Caco-2 (cell line): Measurements from ENCODE around the gene CDH10. TPM values are rescaled to one million over a fixed set of nuclear protein-coding genes. Genes with fewer than 3 reads are reported as not detected.

Experiments
- BruUV-seq: library from RNA; stranded (reverse); fragments of 400-500 nt; replicated peaks from 2 replicates; lab custom pipeline; 2021; lab: Mats Ljungman, UMichigan
- CTCF ChIA-PET: fragments of 300-600 bp; sonication (Branson Sonifier 250); formaldehyde crosslinking; loops from one replicate; lab custom pipeline; 2022; ENCODE audit warnings: antibody characterized with exemption; lab: Charles Lee
- POLR2A ChIA-PET: fragments of 300-600 bp; sonication (Branson Sonifier 250); formaldehyde crosslinking; loops from one replicate; lab custom pipeline; 2022; ENCODE audit warnings: antibody characterized with exemption; lab: Charles Lee
- DNase-seq, 2 experiments: peaks; one replicate each; pipeline versions ENCODE4 v3.0.0 to v3.0.0-alpha.2; 2020 to 2022
- H3K27me3 ChIP-seq: replicated peaks from 2 replicates; pipeline ENCODE4 v1.6.0; 2011; ENCODE audit warnings: low read length; ENCODE audit not compliant: control insufficient read depth, insufficient read depth
- H3K36me3 ChIP-seq: 2 replicates; pipeline ENCODE4 v1.5.1; 2011; ENCODE audit warnings: low read length; ENCODE audit not compliant: control insufficient read depth, insufficient read depth
- H3K4me1 ChIP-seq: fragments of 250-450 bp; sonication (Bioruptor Pico); 2 replicates; pipeline ENCODE4 v1.5.1; 2020; ENCODE audit warnings: mild to moderate bottlenecking
- H3K4me3 ChIP-seq: 2 replicates; pipeline ENCODE4 v1.5.1; 2011; ENCODE audit warnings: low read depth, mild to moderate bottlenecking, control low read depth, low read length
- H3K9me3 ChIP-seq: fragments of 250-450 bp; sonication (Bioruptor Pico); 2 replicates; pipeline ENCODE4 v1.5.1; 2020; ENCODE audit warnings: mild to moderate bottlenecking, moderate library complexity
- H3K27ac Mint-ChIP-seq: one replicate; pipeline ENCODE4 v1.8.0; 2022; ENCODE audit warnings: mixed read lengths; ENCODE audit not compliant: unreplicated experiment
- H3K27me3 Mint-ChIP-seq: one replicate; pipeline ENCODE4 v1.8.0; 2022; ENCODE audit warnings: mixed read lengths; ENCODE audit not compliant: insufficient read depth, unreplicated experiment
- H3K36me3 Mint-ChIP-seq: one replicate; pipeline ENCODE4 v1.8.0; 2022; ENCODE audit warnings: mild to moderate bottlenecking, mixed read lengths; ENCODE audit not compliant: insufficient read depth, unreplicated experiment
- H3K4me1 Mint-ChIP-seq: one replicate; pipeline ENCODE4 v1.8.0; 2022; ENCODE audit warnings: low read depth, mixed read lengths; ENCODE audit not compliant: unreplicated experiment
- H3K4me3 Mint-ChIP-seq: one replicate; pipeline ENCODE4 v1.8.0; 2022; ENCODE audit warnings: mild to moderate bottlenecking, moderate library complexity, mixed read lengths; ENCODE audit not compliant: unreplicated experiment
- H3K9me3 Mint-ChIP-seq: one replicate; pipeline ENCODE4 v1.8.0; 2022; ENCODE audit warnings: mixed read lengths; ENCODE audit not compliant: unreplicated experiment
- intact Hi-C: fragments of 100-400 bp; cut with micrococcal nuclease; formaldehyde crosslinking; loops from one replicate; pipeline ENCODE4 v1.10.0; 2022; ENCODE audit not compliant: unreplicated experiment
- total RNA-seq: library from RNA; stranded (reverse); gene quantifications from 2 replicates; pipeline ENCODE4 v1.2.3, GENCODE V29; 2022
- TF ChIP-seq, protein P1 (sequence below), 2 experiments: fragments of 200-600 bp in 1 of 2; IDR thresholded peaks; 1 replicate in 1 of 2; 2 replicates in 1 of 2; pipeline versions ENCODE4 v1.5.1 to v1.8.0; 2011 to 2022; ENCODE audit warnings: antibody characterized with exemption in 1 of 2, control low read depth in 1 of 2, inconsistent platforms in 1 of 2, low read depth in 1 of 2, low read length in 1 of 2, mild to moderate bottlenecking in 1 of 2, moderate library complexity in 1 of 2; ENCODE audit not compliant: insufficient read depth in 1 of 2, severe bottlenecking in 1 of 2, unreplicated experiment in 1 of 2

The CDH10 gene
- total RNA-seq, 1 experiment from 2014 or later = not detected

DNA sequence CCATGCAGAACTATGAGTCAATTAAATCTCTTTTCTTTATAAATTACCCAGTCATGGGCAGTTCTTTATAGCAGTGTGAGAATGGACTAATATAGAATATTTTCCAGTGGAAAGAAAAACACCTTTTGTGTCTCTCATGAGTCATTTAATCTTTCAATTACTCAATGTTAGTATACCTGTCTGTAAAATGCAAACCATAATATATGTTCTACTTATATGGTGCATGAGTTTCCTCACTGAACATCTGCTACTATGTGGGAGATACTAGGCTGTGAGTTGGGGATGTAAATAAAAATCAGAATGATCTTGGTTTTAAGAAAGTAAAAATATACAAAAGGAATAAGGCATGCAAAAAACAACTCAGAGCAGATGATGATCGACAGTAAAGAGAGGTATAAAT, 15.0 kb downstream of the CDH10 start:
- Mint-ChIP-seq H3K4me1 (no peaks in the 10 kb centered on the region), H3K27ac (no peak overlapping the region), H3K27me3 (no peaks in the 10 kb centered on the region), H3K4me3 (no peak overlapping the region), H3K9me3 (no peaks in the 10 kb centered on the region), H3K36me3 (no peaks in the 10 kb centered on the region)
- H3K27me3 ChIP-seq = no peaks in the 10 kb centered on the region
- H3K4me1 ChIP-seq = no peaks in the 10 kb centered on the region
- intact Hi-C loops = loop anchor here (5.0 kb wide), 1 partner anchor 378 kb away; no protein-coding TSS in a partner anchor
- POLR2A ChIA-PET = no interaction called here
- no peak overlapping the region for H3K4me3 ChIP-seq
- no peaks in the 10 kb centered on the region for H3K36me3 ChIP-seq
- CTCF ChIA-PET = no interaction called here
- no TSS peak for BruUV-seq
- no peak for DNase-seq
- TF ChIP-seq, protein P1, sequence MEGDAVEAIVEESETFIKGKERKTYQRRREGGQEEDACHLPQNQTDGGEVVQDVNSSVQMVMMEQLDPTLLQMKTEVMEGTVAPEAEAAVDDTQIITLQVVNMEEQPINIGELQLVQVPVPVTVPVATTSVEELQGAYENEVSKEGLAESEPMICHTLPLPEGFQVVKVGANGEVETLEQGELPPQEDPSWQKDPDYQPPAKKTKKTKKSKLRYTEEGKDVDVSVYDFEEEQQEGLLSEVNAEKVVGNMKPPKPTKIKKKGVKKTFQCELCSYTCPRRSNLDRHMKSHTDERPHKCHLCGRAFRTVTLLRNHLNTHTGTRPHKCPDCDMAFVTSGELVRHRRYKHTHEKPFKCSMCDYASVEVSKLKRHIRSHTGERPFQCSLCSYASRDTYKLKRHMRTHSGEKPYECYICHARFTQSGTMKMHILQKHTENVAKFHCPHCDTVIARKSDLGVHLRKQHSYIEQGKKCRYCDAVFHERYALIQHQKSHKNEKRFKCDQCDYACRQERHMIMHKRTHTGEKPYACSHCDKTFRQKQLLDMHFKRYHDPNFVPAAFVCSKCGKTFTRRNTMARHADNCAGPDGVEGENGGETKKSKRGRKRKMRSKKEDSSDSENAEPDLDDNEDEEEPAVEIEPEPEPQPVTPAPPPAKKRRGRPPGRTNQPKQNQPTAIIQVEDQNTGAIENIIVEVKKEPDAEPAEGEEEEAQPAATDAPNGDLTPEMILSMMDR (IDR thresholded peaks at IDR 0.05; ENCODE audit: insufficient read depth in 1 of 2, low read depth in 1 of 2, low read length in 1 of 2, severe bottlenecking in 1 of 2, unreplicated experiment in 1 of 2) = no peak
- H3K9me3 ChIP-seq = no peaks in the 10 kb centered on the region

DNA sequence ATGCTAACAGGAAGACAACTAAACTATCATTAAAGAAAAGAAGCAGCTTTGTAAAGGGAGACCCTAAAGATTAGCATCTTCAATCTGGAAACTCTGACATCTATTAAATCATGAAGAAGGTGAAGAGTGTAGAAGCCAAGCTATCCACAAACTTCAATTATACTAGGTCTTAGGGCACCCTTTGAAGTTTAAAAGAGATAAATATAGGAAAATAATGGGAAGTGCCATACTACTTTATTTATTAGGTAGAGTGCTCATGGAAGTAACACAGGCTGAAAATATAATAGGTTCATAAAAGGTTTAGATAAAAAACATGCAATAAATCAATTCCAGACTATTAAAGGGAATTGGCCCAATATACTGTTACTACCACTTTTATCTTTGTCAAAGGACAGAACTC, 19.9 kb downstream of the CDH10 start:
- TF ChIP-seq, protein P1 (IDR thresholded peaks at IDR 0.05; ENCODE audit: insufficient read depth in 1 of 2, low read depth in 1 of 2, low read length in 1 of 2, severe bottlenecking in 1 of 2, unreplicated experiment in 1 of 2) = no peak
- no peak overlapping the region for H3K4me3 ChIP-seq
- Mint-ChIP-seq H3K4me1 (no peaks in the 10 kb centered on the region), H3K27ac (no peak overlapping the region), H3K36me3 (no peaks in the 10 kb centered on the region), H3K4me3 (no peak overlapping the region), H3K27me3 (peaks cover 3% of the 10 kb centered on the region), H3K9me3 (no peaks in the 10 kb centered on the region)
- H3K4me1 ChIP-seq = no peaks in the 10 kb centered on the region
- intact Hi-C loops = no loop called here
- POLR2A ChIA-PET = no interaction called here
- BruUV-seq = no TSS peak
- no peak for DNase-seq
- H3K36me3 ChIP-seq = no peaks in the 10 kb centered on the region
- no peaks in the 10 kb centered on the region for H3K27me3 ChIP-seq
- CTCF ChIA-PET = no interaction called here
- no peaks in the 10 kb centered on the region for H3K9me3 ChIP-seq

DNA sequence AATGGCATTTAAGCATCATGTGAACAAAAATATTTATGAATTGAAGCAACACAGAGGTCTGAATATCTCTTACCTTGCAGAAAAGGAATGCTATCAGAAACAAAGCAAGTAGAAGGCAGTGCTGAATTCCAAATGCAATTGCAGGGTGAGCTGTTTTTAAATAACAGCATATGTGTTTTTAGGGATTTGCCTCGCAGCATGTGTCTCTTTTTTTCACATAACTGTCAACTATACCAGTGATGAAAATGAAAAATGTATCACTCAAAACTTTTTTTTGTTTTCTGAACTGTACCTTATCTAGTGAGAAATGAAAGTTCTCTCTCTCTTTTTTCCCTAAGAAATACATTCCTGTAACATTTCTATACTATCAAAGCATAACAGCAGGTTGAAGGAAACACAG, 21.2 kb downstream of the CDH10 start:
- BruUV-seq = no TSS peak
- ChIA-PET CTCF (no interaction called here), POLR2A (no interaction called here)
- H3K9me3 ChIP-seq = no peaks in the 10 kb centered on the region
- H3K4me3 ChIP-seq = no peak overlapping the region
- intact Hi-C loops = no loop called here
- no peak for DNase-seq
- Mint-ChIP-seq H3K36me3 (no peaks in the 10 kb centered on the region), H3K4me1 (no peaks in the 10 kb centered on the region), H3K9me3 (no peaks in the 10 kb centered on the region), H3K4me3 (no peak overlapping the region), H3K27ac (no peak overlapping the region), H3K27me3 (peaks cover 3% of the 10 kb centered on the region)
- H3K27me3 ChIP-seq = no peaks in the 10 kb centered on the region
- H3K4me1 ChIP-seq = no peaks in the 10 kb centered on the region
- H3K36me3 ChIP-seq = no peaks in the 10 kb centered on the region
- TF ChIP-seq, protein P1 (IDR thresholded peaks at IDR 0.05; ENCODE audit: insufficient read depth in 1 of 2, low read depth in 1 of 2, low read length in 1 of 2, severe bottlenecking in 1 of 2, unreplicated experiment in 1 of 2) = no peak
